Measurements from ENCODE around the gene PPP1R14C.

PPP1R14C gene

GRCh38 chr6:150296890-150297289, 154.0 kb downstream of the PPP1R14C start:
- DNase-seq (ENCODE audit: low spot score): no peak

GRCh38 chr6:150297327-150298029, 154.6 kb downstream of the PPP1R14C start:
- no peak for DNase-seq (ENCODE audit: low spot score)

- no peak for DNase-seq (ENCODE audit: low spot score)
Measured at GRCh38 chr6:150298030-150298380, 155.2 kb downstream of the PPP1R14C start.

- DNase-seq (ENCODE audit: low spot score): no peak
Measured at GRCh38 chr6:150298676-150299075, 155.8 kb downstream of the PPP1R14C start.
